Nephron (organoid): ENCODE measurements around the gene NDST3.

ENCODE experiments used
- H3K27ac Mint-ChIP-seq, 3 experiments: 2 replicates each; pipeline ENCODE4 v1.8.0; 2020; ENCODE audit warnings: mixed read lengths in 3 of 3, mild to moderate bottlenecking in 2 of 3, moderate library complexity in 1 of 3
- H3K27me3 Mint-ChIP-seq: 2 replicates; pipeline ENCODE4 v1.8.0; 2021; ENCODE audit warnings: low read depth, mild to moderate bottlenecking, moderate library complexity, mixed read lengths
- H3K36me3 Mint-ChIP-seq: 2 replicates; pipeline ENCODE4 v1.8.0; 2020; ENCODE audit warnings: low read depth, mixed read lengths
- H3K4me1 Mint-ChIP-seq: 2 replicates; pipeline ENCODE4 v1.8.0; 2020; ENCODE audit warnings: mixed read lengths
- H3K4me3 Mint-ChIP-seq, 3 experiments: 2 replicates each; pipeline ENCODE4 v1.8.0; 2020; ENCODE audit warnings: mild to moderate bottlenecking in 3 of 3, mixed read lengths in 3 of 3, moderate library complexity in 2 of 3
- H3K9me3 Mint-ChIP-seq: 2 replicates; pipeline ENCODE4 v1.8.0; 2020; ENCODE audit warnings: mixed read lengths
- CTCF ChIP-seq, 3 experiments: fragments of 200-600 bp; sonication (generic); IDR thresholded peaks; one replicate each; pipeline ENCODE4 v1.5.0; 2021; ENCODE audit warnings: antibody characterized with exemption in 3 of 3; ENCODE audit not compliant: unreplicated experiment in 3 of 3

Gene NDST3

GRCh38 chr4:118033148-118034052, 886 bp upstream of the NDST3 start:
- H3K27me3 Mint-ChIP-seq = no peaks in the 10 kb centered on the region
- peak overlapping the region; percentile 81 to 93 (median 81) for H3K27ac Mint-ChIP-seq
- H3K9me3 Mint-ChIP-seq = no peaks in the 10 kb centered on the region
- H3K36me3 Mint-ChIP-seq = no peaks in the 10 kb centered on the region
- H3K4me3 Mint-ChIP-seq = peak overlapping the region; percentile 90 to 91 (median 91)
- peaks cover 11% of the 10 kb centered on the region for H3K4me1 Mint-ChIP-seq
- TF ChIP-seq CTCF (IDR thresholded peaks at IDR 0.05; ENCODE audit: unreplicated experiment in 3 of 3) = no peak

GRCh38 chr4:118035309-118035708, 1.0 kb downstream of the NDST3 start:
- H3K4me3 Mint-ChIP-seq = peak overlapping the region; percentile 33 to 73 (median 72)
- peaks cover 11% of the 10 kb centered on the region for H3K4me1 Mint-ChIP-seq
- H3K9me3 Mint-ChIP-seq = no peaks in the 10 kb centered on the region
- no peaks in the 10 kb centered on the region for H3K36me3 Mint-ChIP-seq
- no peaks in the 10 kb centered on the region for H3K27me3 Mint-ChIP-seq
- TF ChIP-seq CTCF (IDR thresholded peaks at IDR 0.05; ENCODE audit: unreplicated experiment in 3 of 3) = no peak
- H3K27ac Mint-ChIP-seq = no peak overlapping the region

GRCh38 chr4:118036336-118036735, 2.0 kb downstream of the NDST3 start:
- H3K4me1 Mint-ChIP-seq = peaks cover 11% of the 10 kb centered on the region
- H3K27ac Mint-ChIP-seq = no peak overlapping the region
- H3K9me3 Mint-ChIP-seq = no peaks in the 10 kb centered on the region
- no peak for TF ChIP-seq CTCF (IDR thresholded peaks at IDR 0.05; ENCODE audit: unreplicated experiment in 3 of 3)
- no peaks in the 10 kb centered on the region for H3K36me3 Mint-ChIP-seq
- no peaks in the 10 kb centered on the region for H3K27me3 Mint-ChIP-seq
- H3K4me3 Mint-ChIP-seq = peak overlapping the region in 2 of 3 experiments; percentile 28 to 38

- Mint-ChIP-seq H3K27ac (no peak overlapping the region), H3K27me3 (no peaks in the 10 kb centered on the region), H3K9me3 (no peaks in the 10 kb centered on the region), H3K4me3 (no peak overlapping the region), H3K4me1 (peaks cover 7% of the 10 kb centered on the region), H3K36me3 (no peaks in the 10 kb centered on the region)
- no peak for TF ChIP-seq CTCF (IDR thresholded peaks at IDR 0.05; ENCODE audit: unreplicated experiment in 3 of 3)
Measured at GRCh38 chr4:118037955-118038354, 3.7 kb downstream of the NDST3 start.

- Mint-ChIP-seq H3K4me3 (no peak overlapping the region), H3K27ac (no peak overlapping the region), H3K9me3 (peaks cover 45% of the 10 kb centered on the region), H3K27me3 (no peaks in the 10 kb centered on the region), H3K36me3 (peaks cover 30% of the 10 kb centered on the region), H3K4me1 (no peaks in the 10 kb centered on the region)
- TF ChIP-seq CTCF (IDR thresholded peaks at IDR 0.05; ENCODE audit: unreplicated experiment in 3 of 3) = no peak
Measured at GRCh38 chr4:118046323-118046722, 12.0 kb downstream of the NDST3 start.

GRCh38 chr4:118047043-118047442, 12.8 kb downstream of the NDST3 start:
- H3K27ac Mint-ChIP-seq = no peak overlapping the region
- H3K9me3 Mint-ChIP-seq = peaks cover 52% of the 10 kb centered on the region
- H3K4me3 Mint-ChIP-seq = no peak overlapping the region
- peaks cover 30% of the 10 kb centered on the region for H3K36me3 Mint-ChIP-seq
- H3K4me1 Mint-ChIP-seq = no peaks in the 10 kb centered on the region
- TF ChIP-seq CTCF (IDR thresholded peaks at IDR 0.05; ENCODE audit: unreplicated experiment in 3 of 3) = no peak
- no peaks in the 10 kb centered on the region for H3K27me3 Mint-ChIP-seq
